Stimulated activated CD8-positive, alpha-beta memory T cell treated with anti-CD3 and anti-CD28 coated beads, Interleukin-15, amount 100 ng/mL, for 4 hours (primary cell): ENCODE data around the gene GUCY1A1.

Source experiments
- DNase-seq, 2 donors: peaks; one replicate each; pipeline ENCODE4 v3.0.0-alpha.2; 2020; ENCODE audit warnings: low read depth in 2 of 2

The GUCY1A1 gene

DNA sequence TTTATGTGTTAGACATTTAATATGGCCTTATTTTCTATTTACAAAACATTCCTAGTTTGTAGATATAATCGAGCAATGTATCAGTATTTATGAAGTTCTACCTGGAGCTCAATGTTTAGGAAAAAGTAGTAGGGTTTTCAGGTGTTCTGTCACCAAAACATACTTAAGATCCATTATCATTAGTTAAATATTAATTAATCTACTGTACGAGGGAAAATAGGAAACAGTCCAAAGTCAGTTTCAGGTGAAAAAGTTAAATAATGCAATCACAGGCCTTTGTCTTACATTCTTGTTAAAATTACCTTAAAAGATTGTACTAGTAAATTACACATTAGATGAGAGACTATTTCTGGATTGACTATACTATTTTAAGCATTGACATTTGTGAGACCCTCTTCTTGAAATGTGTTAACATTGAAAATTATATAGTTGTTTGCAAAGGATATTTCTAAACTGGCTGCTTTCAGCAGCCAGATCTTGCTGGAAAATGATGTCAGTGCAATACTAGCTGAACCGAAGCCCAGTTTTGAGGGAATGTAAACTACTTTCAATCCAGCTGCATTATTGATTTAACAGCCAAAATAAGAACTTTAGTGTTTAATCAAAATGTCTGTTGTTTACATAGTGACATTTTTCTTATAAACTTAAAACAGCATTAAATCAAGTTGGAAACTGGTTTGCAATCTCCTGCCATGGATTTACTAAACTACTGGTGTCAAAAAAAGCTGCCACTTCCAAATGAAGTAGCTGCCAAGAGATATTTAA lies 111.5 kb downstream of the GUCY1A1 start:
- DNase-seq = no peak

DNA sequence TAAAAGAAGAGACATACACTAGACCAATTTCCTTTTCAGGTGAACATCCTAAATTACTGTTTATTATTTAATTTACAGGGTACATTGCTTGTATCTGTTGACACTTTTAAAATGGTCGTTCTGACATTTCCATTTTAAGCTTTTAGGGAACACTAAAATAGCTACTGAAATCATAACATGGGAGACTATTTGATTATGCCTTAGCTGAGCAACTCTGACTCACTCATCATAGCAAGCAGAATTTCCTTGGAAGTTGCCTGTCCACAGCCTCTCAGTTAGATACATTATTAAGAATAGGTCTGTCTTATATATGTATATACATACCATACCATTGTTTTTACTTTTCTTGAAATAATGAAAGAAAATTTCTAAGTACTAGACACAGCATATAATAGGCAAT lies 114.1 kb downstream of the GUCY1A1 start:
- no peak for DNase-seq

DNA sequence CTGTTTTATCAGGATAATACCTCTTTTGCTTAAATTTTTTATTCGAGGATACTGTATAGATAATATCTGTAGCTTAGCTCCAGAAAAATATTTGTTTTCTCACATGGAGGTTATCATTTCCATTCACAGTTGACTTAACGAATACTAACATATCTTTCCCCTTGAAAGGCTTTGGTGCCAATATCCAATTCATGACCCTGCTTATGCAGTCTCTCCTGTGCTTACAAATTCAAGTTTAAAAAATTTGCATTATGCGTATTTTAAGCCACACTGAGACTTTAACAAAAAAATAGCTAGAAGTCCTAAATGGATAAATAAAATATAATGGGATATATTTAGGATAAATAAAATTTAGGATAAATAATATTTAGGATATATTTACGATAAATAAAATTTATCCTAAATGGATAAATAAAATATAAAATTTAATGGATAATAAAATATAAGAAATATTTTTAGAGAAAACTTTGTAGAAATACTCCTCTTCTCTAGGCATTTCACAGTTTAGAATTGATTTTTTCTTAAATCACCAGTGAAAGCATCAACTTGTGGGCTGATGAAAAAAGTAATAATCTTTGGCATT lies 114.7 kb downstream of the GUCY1A1 start:
- DNase-seq = no peak
